Measurements from ENCODE around the gene CRYBG2. TPM values are rescaled to one million over a fixed set of nuclear protein-coding genes. Genes with fewer than 3 reads are reported as not detected.

The CRYBG2 gene
- total and polyA plus RNA-seq, 10 of the 15 experiments (the other 5 are each of a cell fraction or from before 2014, with no cell fraction given): 0.03 to 1.2 (median 0.11) TPM; not detected in 4

- in situ Hi-C loops (cut with MboI) (no loop called here), intact Hi-C loops (cut with micrococcal nuclease; ENCODE audit: unreplicated experiment) (no loop called here)
- H3K79me2 ChIP-seq (ENCODE audit: control insufficient read depth, insufficient read depth, low read length): no peaks in the 10 kb centered on the region
Measured at GRCh38 chr1:26297057-26297790, 56.7 kb downstream of the CRYBG2 start.

More at GRCh38 chr1:26297057-26297790, 56.7 kb downstream of the CRYBG2 start:
- FAIRE-seq: no peak
- Histone ChIP-seq H3K36me3 (ENCODE audit: control insufficient read depth in 2 of 2, insufficient read depth in 2 of 2, low read length in 1 of 2) (no peaks in the 10 kb centered on the region; a peak in 1 of 4 replicates), H2AFZ (ENCODE audit: control insufficient read depth, low read depth, low read length) (no peak overlapping the region), H3K4me2 (ENCODE audit: control insufficient read depth, insufficient read depth) (no peak overlapping the region), H3K27ac (ENCODE audit: control insufficient read depth, insufficient read depth) (no peak overlapping the region), H3K27me3 (replicated peaks in 1 of 2; ENCODE audit: control insufficient read depth in 2 of 2, insufficient read depth in 2 of 2, low read length in 1 of 2) (no peaks in the 10 kb centered on the region), H3K4me1 (ENCODE audit: control insufficient read depth, insufficient read depth, low read length) (no peaks in the 10 kb centered on the region), H3K4me3 (no peak overlapping the region), H3K9me3 (replicated peaks; ENCODE audit: control insufficient read depth, insufficient read depth, low read length) (no peaks in the 10 kb centered on the region), H4K20me1 (ENCODE audit: control insufficient read depth, insufficient read depth) (no peaks in the 10 kb centered on the region), H3K9ac (ENCODE audit: control insufficient read depth, insufficient read depth, low read length) (no peak overlapping the region)
- RAD21 ChIA-PET (ENCODE audit: unreplicated experiment): interaction anchor here (0.8 kb wide), 1 partner anchor 18 kb away, joined by 3 read pairs; no protein-coding TSS in a partner anchor
- SMC1A ChIA-PET (ENCODE audit: uncharacterized antibody, unreplicated experiment): interaction anchor here (1.4 kb wide), 1 partner anchor 9 kb away, joined by 5 read pairs; no protein-coding TSS in a partner anchor
- DNase-seq (ENCODE audit: low read depth, low spot score): no peak
- TF ChIP-seq HDAC2 (IDR thresholded peaks at IDR 0.05) (no peak), NFYA (IDR thresholded peaks at IDR 0.05; ENCODE audit: borderline replicate concordance, low read depth, low read length) (no peak), ZNF274 (IDR thresholded peaks at IDR 0.05; ENCODE audit: insufficient read depth, insufficient read length) (no peak), E4F1 (IDR thresholded peaks at IDR 0.05; ENCODE audit: borderline replicate concordance, partially characterized antibody) (no peak), ATF7 (IDR thresholded peaks at IDR 0.05; ENCODE audit: low read depth) (no peak), CHD2 (IDR thresholded peaks at IDR 0.05; ENCODE audit: borderline replicate concordance, low read depth, low read length) (no peak), NFIC (IDR thresholded peaks at IDR 0.05; ENCODE audit: low read depth, low read length) (no peak), PML (IDR thresholded peaks at IDR 0.05; ENCODE audit: low read length) (no peak), ESRRA (IDR thresholded peaks at IDR 0.05; ENCODE audit: low read length) (no peak), DPF2 (IDR thresholded peaks at IDR 0.05) (no peak), POU2F2 (IDR thresholded peaks at IDR 0.05; ENCODE audit: borderline replicate concordance, low read depth, low read length) (no peak), POLR2AphosphoS5 (IDR thresholded peaks at IDR 0.05; ENCODE audit: low read length) (no peak), ZNF687 (IDR thresholded peaks at IDR 0.05) (no peak), ZZZ3 (IDR thresholded peaks at IDR 0.05; ENCODE audit: control insufficient read depth, insufficient read length, low read depth) (no peak), NR2C2 (IDR thresholded peaks at IDR 0.05; ENCODE audit: borderline replicate concordance, control insufficient read depth, insufficient read length, low read depth) (no peak), EZH2 (IDR thresholded peaks at IDR 0.05; ENCODE audit: borderline replicate concordance, control insufficient read depth, low read depth, low read length) (no peak), NBN (IDR thresholded peaks at IDR 0.05) (no peak), JUNB (IDR thresholded peaks at IDR 0.05) (no peak)
- 86% methylated on average over 11 of the region's 12 CpGs for WGBS (ENCODE audit: insufficient coverage, insufficient replicate concordance, low lambda C conversion rate, missing lambda C conversion rate)
- POLR2A ChIA-PET: interaction anchor here (0.7 to 1.0 kb wide), 2 partner anchors 8 to 19 kb away, joined by 3 read pairs; no protein-coding TSS in a partner anchor
- CTCF ChIA-PET: interaction anchor here (1.0 to 1.7 kb wide), 2 partner anchors 9 to 11 kb away, joined by 3 to 5 read pairs; no protein-coding TSS in a partner anchor
- ATAC-seq: no peak
- no TSS peak for BruUV-seq (replicated peaks)

All from GM12878 (cell line).